Left cardiac atrium (tissue), 2 donors: ENCODE measurements around the gene GTF2F1. TPM values are rescaled to one million over a fixed set of nuclear protein-coding genes. Genes with fewer than 3 reads are reported as not detected.

Experiments used
- microRNA-seq, 2 donors: library from miRNA; unstranded; fragments of <30 nt; microRNA quantifications; one replicate each; pipeline ENCODE4 v1.2.0, GENCODE V29; 2020
- total RNA-seq, 2 donors: library from RNA; stranded (reverse); fragmentation: NEBNext Ultra II Directional; extraction: Animal tissue kit (Norgen Biotek cat#: 25700); gene quantifications; one replicate each; pipeline ENCODE4 v1.2.1, GENCODE V29; 2021
- donor health status: DM: no; HTN: yes; CAD: no; lungs with severe emphysema.
- donor health status: DM: yes; HTN: yes; CAD: no.

Gene GTF2F1
- total RNA-seq, 2 donors from 2014 or later: 29.6 to 33.0 TPM

Small RNA genes lying within 50 kb of the gene (microRNA-seq; reads per million reads assigned to microRNA genes)
- gene MIR3940 (1.2 to 4.6 reads per million in 2 donors), gene MIR6790 (0 reads per million in 2 donors), gene MIR6885 (0 to 0.60 reads per million in 2 donors)

Other genes with a start within 250 kb of the GTF2F1 start
- gene MLLT1, start 113.2 kb downstream of the GTF2F1 start, total RNA-seq: 10 to 100 TPM; 40.1 to 51.4 TPM
- not detected for gene ACER1, start 59.6 kb downstream of the GTF2F1 start, total RNA-seq
- gene CLPP, start 31.6 kb downstream of the GTF2F1 start, total RNA-seq: 10 to 100 TPM; 65.7 to 71.7 TPM
- 100 to 1,000 TPM in 1 of 2 donors, 10 to 100 TPM in 1; 93.7 to 107 TPM for gene ALKBH7, start 20.4 kb downstream of the GTF2F1 start, total RNA-seq
- gene PSPN, start 17.2 kb downstream of the GTF2F1 start, total RNA-seq: 1 to 10 TPM in 1 of 2 donors, under 1 TPM in 1; 0.92 to 1.1 TPM
- 100 to 1,000 TPM in 1 of 2 donors, 10 to 100 TPM in 1; 99.3 to 135 TPM for gene KHSRP, start 31.6 kb upstream of the GTF2F1 start, total RNA-seq
- gene SLC25A41, start 40.6 kb upstream of the GTF2F1 start, total RNA-seq: under 1 TPM; 0.18 TPM
- 10 to 100 TPM; 58.8 to 69.2 TPM for gene SLC25A23, start 66.6 kb upstream of the GTF2F1 start, total RNA-seq
- not detected for gene CRB3, start 71.1 kb upstream of the GTF2F1 start, total RNA-seq
- gene DENND1C, start 88.6 kb upstream of the GTF2F1 start, total RNA-seq: 1 to 10 TPM; 1.1 to 1.9 TPM
- 1 to 10 TPM in 1 of 2 donors, under 1 TPM in 1; 0.94 to 4.2 TPM for gene TUBB4A, start 109.1 kb upstream of the GTF2F1 start, total RNA-seq
- under 1 TPM; 0.29 to 0.71 TPM for gene TNFSF9, start 137.9 kb upstream of the GTF2F1 start, total RNA-seq
- gene CD70, start 198.0 kb upstream of the GTF2F1 start, total RNA-seq: not detected